ENCODE results near the gene CNGA3. TPM values are rescaled to one million over a fixed set of nuclear protein-coding genes. Genes with fewer than 3 reads are reported as not detected.

Gene CNGA3
- total and polyA plus RNA-seq, 2 of the 8 experiments (the other 6 are each of a cell fraction or from before 2014, with no cell fraction given), result 0.02 TPM; not detected in 1

DNA sequence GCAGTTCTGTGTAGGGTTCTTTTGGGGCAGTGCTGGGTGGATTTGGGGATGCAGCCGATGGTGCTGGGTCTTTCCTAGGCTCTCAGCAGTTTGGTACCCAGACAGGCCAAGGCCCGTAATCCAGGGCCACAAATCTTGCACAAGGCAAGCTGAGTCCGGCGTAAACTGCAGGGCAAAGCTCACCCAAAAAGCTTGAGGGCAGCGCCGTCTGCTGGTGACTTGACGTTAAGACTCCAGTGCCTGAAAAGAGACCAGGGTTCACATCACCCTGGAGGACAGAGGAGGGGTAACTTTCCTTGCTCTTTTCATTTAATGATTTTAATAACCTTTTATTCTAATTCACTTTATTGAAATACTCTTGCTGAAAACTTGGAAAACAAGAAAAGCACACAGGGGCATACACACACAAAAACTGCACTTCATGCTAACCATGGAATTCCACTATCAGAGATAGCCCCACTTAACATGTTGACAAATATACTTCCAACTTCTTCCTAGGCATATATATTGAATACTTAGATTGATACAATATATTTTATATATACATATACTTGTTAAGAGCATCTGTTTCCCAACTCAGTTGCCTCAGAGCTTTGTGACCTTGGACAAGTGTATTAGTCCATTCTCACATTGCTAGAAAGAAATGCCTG lies 38.9 kb downstream of the CNGA3 start:
- CTCF ChIA-PET (ENCODE audit: partially characterized antibody), result interaction anchor here (0.7 to 2.8 kb wide), 20 partner anchors 12 to 685 kb away, joined by 3 to 15 read pairs (median 3); no protein-coding TSS in a partner anchor
- H3K4ac ChIP-seq (replicated peaks; ENCODE audit: insufficient read length, low read depth, low read length), result no peak overlapping the region
- H2AK5ac ChIP-seq (ENCODE audit: low read depth, low read length), result no peak overlapping the region
- TF ChIP-seq RAD21 (IDR thresholded peaks at IDR 0.05 in 1 of 2, conservative IDR thresholded peaks at IDR 0.05 in 1 of 2; ENCODE audit: low read depth in 2 of 2, low read length in 2 of 2) (peak; percentile 100), SP1 (IDR thresholded peaks at IDR 0.05; ENCODE audit: low read depth, low read length) (no peak), CEBPB (IDR thresholded peaks at IDR 0.05; ENCODE audit: low read depth, low read length) (peak; percentile 69), JUND (IDR thresholded peaks at IDR 0.05; ENCODE audit: low read length) (no peak), RFX5 (IDR thresholded peaks at IDR 0.05; ENCODE audit: borderline replicate concordance, low read depth, low read length) (no peak), ASH2L (IDR thresholded peaks at IDR 0.05; ENCODE audit: low read length) (no peak), POU5F1 (IDR thresholded peaks at IDR 0.05; ENCODE audit: low read depth, low read length) (no peak), TAF7 (optimal IDR thresholded peaks at IDR 0.05; ENCODE audit: borderline replicate concordance, low read depth, low read length) (no peak)
- TF ChIP-seq, protein P1, sequence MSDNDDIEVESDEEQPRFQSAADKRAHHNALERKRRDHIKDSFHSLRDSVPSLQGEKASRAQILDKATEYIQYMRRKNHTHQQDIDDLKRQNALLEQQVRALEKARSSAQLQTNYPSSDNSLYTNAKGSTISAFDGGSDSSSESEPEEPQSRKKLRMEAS (IDR thresholded peaks at IDR 0.05), result no peak
- TF ChIP-seq, protein P2, sequence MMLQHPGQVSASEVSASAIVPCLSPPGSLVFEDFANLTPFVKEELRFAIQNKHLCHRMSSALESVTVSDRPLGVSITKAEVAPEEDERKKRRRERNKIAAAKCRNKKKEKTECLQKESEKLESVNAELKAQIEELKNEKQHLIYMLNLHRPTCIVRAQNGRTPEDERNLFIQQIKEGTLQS (IDR thresholded peaks at IDR 0.05; ENCODE audit: insufficient read depth, low read depth, low read length), result no peak

More for the DNA sequence above, 38.9 kb downstream of the CNGA3 start:
- H3K4me3 ChIP-seq (ENCODE audit: extremely low read depth in 1 of 4, insufficient read depth in 2 of 4, low read depth in 3 of 4, low read length in 4 of 4), result no peak overlapping the region
- no peaks in the 10 kb centered on the region for H3K79me2 ChIP-seq (ENCODE audit: control insufficient read depth in 1 of 2, insufficient read depth in 2 of 2, low read length in 2 of 2)
- FAIRE-seq (peak; percentile 92), DNase-seq (ENCODE audit: low read depth in 1 of 2, low spot score in 2 of 2) (peak; percentile 53 to 89)
- no peak overlapping the region for H2BK120ac ChIP-seq (replicated peaks; ENCODE audit: low read depth, low read length)
- H3K27me3 ChIP-seq (replicated peaks in 1 of 4; ENCODE audit: control insufficient read depth in 3 of 4, extremely low read depth in 1 of 4, insufficient read depth in 3 of 4, low read length in 3 of 4), result no peaks in the 10 kb centered on the region
- no peak overlapping the region; the same call in 1 of the 2 replicates for H4K8ac ChIP-seq (ENCODE audit: extremely low read depth, insufficient read depth, low read length)
- H3K14ac ChIP-seq (ENCODE audit: insufficient read length), result no peak overlapping the region
- H4K5ac ChIP-seq (ENCODE audit: insufficient read length, low read depth, low read length), result no peak overlapping the region
- no peak overlapping the region for H3K27ac ChIP-seq (ENCODE audit: low read depth, low read length)
- 25% methylated on average over 7 of the region's 7 CpGs; no CpG with 5 or more reads in 1 of the 2 experiments for WGBS, 2 experiments (ENCODE audit: extremely low coverage in 1 of 2, insufficient coverage in 1 of 2, insufficient read length in 1 of 2, insufficient replicate concordance in 2 of 2, low coverage in 1 of 2, low lambda C conversion rate in 2 of 2, missing lambda C conversion rate in 1 of 2)
- H3K36me3 ChIP-seq (ENCODE audit: control insufficient read depth in 2 of 4, insufficient read depth in 4 of 4, low read length in 3 of 4), result no peaks in the 10 kb centered on the region
- H3K4me2 ChIP-seq (ENCODE audit: insufficient read depth in 1 of 2, low read depth in 2 of 2, low read length in 2 of 2), result no peak overlapping the region
- no peak overlapping the region for H4K91ac ChIP-seq (replicated peaks; ENCODE audit: insufficient read length, low read length)
- H3K23me2 ChIP-seq (ENCODE audit: low read depth, low read length), result no peaks in the 10 kb centered on the region
- peaks cover 0 to 5% (median 2%) of the 10 kb centered on the region in 4 experiments; a peak in 3 of 7 replicates for H3K4me1 ChIP-seq (replicated peaks in 1 of 4; ENCODE audit: control insufficient read depth in 3 of 4, insufficient read depth in 4 of 4, low read length in 3 of 4)
- no peak overlapping the region for H3K23ac ChIP-seq (ENCODE audit: insufficient read length)
- H3K56ac ChIP-seq (replicated peaks; ENCODE audit: insufficient read length, low read depth, low read length), result no peak overlapping the region
- no peak overlapping the region for H2BK5ac ChIP-seq (ENCODE audit: low read depth, low read length)
- no peak overlapping the region for H2BK15ac ChIP-seq (ENCODE audit: low read length)
- H3K9me3 ChIP-seq (ENCODE audit: insufficient read depth in 2 of 2, low read depth in 1 of 2, low read length in 1 of 2), result no peaks in the 10 kb centered on the region
- no peak overlapping the region for H2BK12ac ChIP-seq (ENCODE audit: low read depth, low read length)
- no peak overlapping the region for H2BK20ac ChIP-seq (ENCODE audit: low read length)
- POLR2A ChIA-PET (ENCODE audit: partially characterized antibody), result no interaction called here
- H2AFZ ChIP-seq (ENCODE audit: low read length), result no peak overlapping the region
- no peak overlapping the region for H3K9ac ChIP-seq (replicated peaks in 1 of 4; ENCODE audit: extremely low read depth in 1 of 4, low read depth in 3 of 4, low read length in 3 of 4)
- H3K79me1 ChIP-seq (ENCODE audit: low read depth, low read length), result no peaks in the 10 kb centered on the region
- no peak overlapping the region for H3K18ac ChIP-seq (ENCODE audit: extremely low read depth, low read length)
- H4K20me1 ChIP-seq (replicated peaks in 1 of 2; ENCODE audit: control insufficient read depth in 1 of 2, insufficient read depth in 2 of 2, low read length in 2 of 2), result no peaks in the 10 kb centered on the region
